GM13976 (cell line): ENCODE data around the gene MIA3.

Experiments
- DNase-seq: peaks from one replicate; pipeline ENCODE4 v3.0.0; 2012; ENCODE audit warnings: low spot score
- in situ Hi-C: fragments of 300-500 bp; cut with MboI; formaldehyde crosslinking; loops from one replicate; pipeline ENCODE4 v1.12.0; 2022; ENCODE audit warnings: low sequenced_read_pairs, mixed read lengths, inconsistent platforms; ENCODE audit not compliant: unreplicated experiment
- TF ChIP-seq, protein P1 (sequence below): IDR thresholded peaks from 2 replicates; pipeline ENCODE4 v1.5.1; 2012; ENCODE audit warnings: borderline replicate concordance, mild to moderate bottlenecking; ENCODE audit not compliant: insufficient read depth; ENCODE audit errors: extremely low read depth, missing control alignments, control extremely low read depth

Gene MIA3

GRCh38 chr1:222617367-222617951, 438 bp upstream of the MIA3 start:
- in situ Hi-C loops: no loop called here
- TF ChIP-seq, protein P1, sequence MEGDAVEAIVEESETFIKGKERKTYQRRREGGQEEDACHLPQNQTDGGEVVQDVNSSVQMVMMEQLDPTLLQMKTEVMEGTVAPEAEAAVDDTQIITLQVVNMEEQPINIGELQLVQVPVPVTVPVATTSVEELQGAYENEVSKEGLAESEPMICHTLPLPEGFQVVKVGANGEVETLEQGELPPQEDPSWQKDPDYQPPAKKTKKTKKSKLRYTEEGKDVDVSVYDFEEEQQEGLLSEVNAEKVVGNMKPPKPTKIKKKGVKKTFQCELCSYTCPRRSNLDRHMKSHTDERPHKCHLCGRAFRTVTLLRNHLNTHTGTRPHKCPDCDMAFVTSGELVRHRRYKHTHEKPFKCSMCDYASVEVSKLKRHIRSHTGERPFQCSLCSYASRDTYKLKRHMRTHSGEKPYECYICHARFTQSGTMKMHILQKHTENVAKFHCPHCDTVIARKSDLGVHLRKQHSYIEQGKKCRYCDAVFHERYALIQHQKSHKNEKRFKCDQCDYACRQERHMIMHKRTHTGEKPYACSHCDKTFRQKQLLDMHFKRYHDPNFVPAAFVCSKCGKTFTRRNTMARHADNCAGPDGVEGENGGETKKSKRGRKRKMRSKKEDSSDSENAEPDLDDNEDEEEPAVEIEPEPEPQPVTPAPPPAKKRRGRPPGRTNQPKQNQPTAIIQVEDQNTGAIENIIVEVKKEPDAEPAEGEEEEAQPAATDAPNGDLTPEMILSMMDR: no peak
- peak; percentile 89 for DNase-seq

DNA sequence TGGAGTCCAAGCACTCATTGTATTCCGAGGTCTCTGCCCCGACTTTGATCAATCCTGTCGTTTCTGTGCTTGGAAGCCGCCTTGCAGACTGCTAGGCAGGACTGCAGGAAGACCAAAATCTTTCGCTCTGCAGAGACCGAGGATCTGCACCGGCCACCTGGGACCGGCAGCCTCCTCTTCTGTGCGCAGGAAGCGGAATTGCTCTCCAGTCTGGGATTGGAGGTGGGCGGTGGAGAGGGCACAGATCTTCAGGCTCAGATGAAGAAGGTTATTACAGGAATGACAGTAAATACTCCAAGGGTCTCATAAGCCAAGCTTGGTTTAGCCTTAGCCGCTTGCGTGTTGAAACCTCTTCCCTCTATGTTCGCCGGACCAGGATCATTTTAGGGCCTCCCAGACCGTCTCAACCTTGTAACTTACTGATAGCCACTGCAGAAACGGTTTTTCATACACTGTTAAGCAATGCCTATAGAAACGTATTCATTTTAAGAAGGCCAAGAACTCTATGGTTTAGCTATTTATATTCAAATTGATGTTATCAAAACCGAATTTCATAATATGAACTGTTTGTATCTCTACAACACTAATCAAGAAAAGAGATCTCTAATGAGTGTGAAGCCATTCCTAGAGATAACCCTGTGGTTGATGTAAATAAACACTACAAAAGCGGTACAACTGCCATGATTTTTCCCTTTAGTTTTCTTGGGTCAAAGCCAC, 1.1 kb downstream of the MIA3 start:
- TF ChIP-seq, protein P1: no peak
- in situ Hi-C loops: no loop called here
- DNase-seq: peak; percentile 24

- TF ChIP-seq, protein P1: no peak
- peak; percentile 31 for DNase-seq
- in situ Hi-C loops: no loop called here
Observed at GRCh38 chr1:222620566-222620965, 2.7 kb downstream of the MIA3 start.

DNA sequence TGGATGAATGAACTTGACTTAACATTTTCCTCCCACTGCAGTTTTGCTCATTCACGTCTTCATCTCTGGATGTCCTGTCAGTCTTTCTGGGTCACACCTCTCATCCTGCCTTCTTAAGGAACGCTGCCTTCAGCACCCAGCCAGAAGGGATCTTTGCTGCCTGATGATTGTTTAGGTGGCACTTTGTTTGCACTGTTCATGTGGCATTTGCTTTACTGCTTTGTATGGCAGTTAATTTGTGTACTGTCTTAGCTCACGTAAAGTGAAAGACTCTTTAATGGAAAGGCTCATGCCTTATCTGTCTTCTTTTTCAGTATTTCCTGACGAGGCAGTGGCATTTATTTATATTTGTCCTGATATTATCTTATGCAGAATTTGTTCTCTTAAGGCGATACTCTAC, 4.9 kb downstream of the MIA3 start:
- in situ Hi-C loops: no loop called here
- DNase-seq: no peak
- TF ChIP-seq, protein P1: no peak

GRCh38 chr1:222623458-222623857, 5.6 kb downstream of the MIA3 start:
- DNase-seq: no peak
- TF ChIP-seq, protein P1: no peak
- in situ Hi-C loops: no loop called here

DNA sequence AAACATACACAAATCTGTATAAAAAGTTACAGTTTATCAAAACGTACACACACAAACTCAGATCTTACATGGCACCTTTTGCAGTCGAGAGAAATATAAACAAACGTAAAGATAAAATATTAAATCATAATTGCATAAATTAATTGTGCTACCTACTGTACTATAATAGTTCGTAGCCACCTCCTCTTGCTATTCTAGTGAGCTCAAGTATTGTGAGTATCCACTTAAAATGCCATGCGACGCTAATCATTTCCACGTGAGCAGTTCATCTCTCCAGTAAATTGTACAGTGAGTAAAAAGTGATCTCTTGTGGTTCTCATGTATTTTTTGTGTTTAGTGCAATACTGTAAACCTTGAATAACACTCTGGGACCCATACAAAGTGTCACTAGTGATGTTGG, 6.3 kb downstream of the MIA3 start:
- in situ Hi-C loops: no loop called here
- TF ChIP-seq, protein P1: no peak
- no peak for DNase-seq
